Stimulated activated naive B cell treated with anti-CD40 and anti-IgM and Interleukin-4, amounts not matched to agents 10 μg/mL and 1 μg/mL and 100 μg/mL, for 72 hours (primary cell): ENCODE data around the gene NAP1L4.
A peak's percentile ranks its signal among the peaks of the same experiment; 100 is the strongest.

Experiments
- ATAC-seq, 2 donors: fragments of 150-1000 bp; cut with Tn5 transposase; replicated peaks; 2 replicates each; pipeline ENCODE4 v1.10.0; 2021; ENCODE audit warnings: moderate library complexity in 1 of 2
- DNase-seq: peaks from one replicate; pipeline ENCODE4 v3.0.0; 2021
- H3K27ac Mint-ChIP-seq: one replicate; pipeline ENCODE4 v1.8.0; 2022; ENCODE audit warnings: mild to moderate bottlenecking, mixed read lengths
- H3K27me3 Mint-ChIP-seq, 2 donors: one replicate each; pipeline ENCODE4 v1.8.0; 2022; ENCODE audit warnings: mixed read lengths in 2 of 2
- H3K36me3 Mint-ChIP-seq, 2 donors: one replicate each; pipeline ENCODE4 v1.8.0; 2022; ENCODE audit warnings: mixed read lengths in 2 of 2, mild to moderate bottlenecking in 1 of 2
- H3K4me1 Mint-ChIP-seq, 2 donors: one replicate each; pipeline ENCODE4 v1.8.0; 2022; ENCODE audit warnings: mixed read lengths in 2 of 2, mild to moderate bottlenecking in 1 of 2
- H3K4me3 Mint-ChIP-seq, 2 donors: one replicate each; pipeline ENCODE4 v1.8.0; 2022; ENCODE audit warnings: mild to moderate bottlenecking in 2 of 2, mixed read lengths in 2 of 2, moderate library complexity in 1 of 2
- H3K9me3 Mint-ChIP-seq, 2 donors: one replicate each; pipeline ENCODE4 v1.8.0; 2022; ENCODE audit warnings: mixed read lengths in 2 of 2, mild to moderate bottlenecking in 1 of 2

Gene NAP1L4

DNA sequence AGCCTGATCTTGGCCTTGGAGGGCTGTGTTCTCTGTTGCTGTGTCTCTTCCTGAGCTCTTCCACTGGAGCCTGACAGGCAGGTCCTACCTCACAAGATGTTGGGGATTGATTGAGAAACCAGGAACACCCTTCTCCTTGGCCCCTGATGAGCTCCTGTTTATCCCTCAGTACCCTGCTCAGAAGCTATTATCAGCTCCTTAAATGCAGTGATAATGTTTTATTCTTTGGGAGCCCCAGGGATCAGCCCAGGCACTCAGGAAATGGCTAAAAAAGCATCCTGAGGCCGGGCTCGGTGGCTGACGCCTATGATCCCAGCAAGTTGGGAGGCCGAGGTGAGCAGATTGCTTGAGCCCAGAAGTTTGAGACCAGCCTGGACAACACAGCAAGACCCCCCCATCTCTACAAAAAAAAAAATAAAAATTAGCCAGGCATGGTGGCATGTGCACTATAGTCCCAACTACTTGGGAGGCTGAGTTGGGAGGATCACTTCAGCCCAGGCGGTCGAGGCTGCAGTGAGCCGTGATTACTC lies 58.0 kb downstream of the NAP1L4 start:
- ATAC-seq, result no peak
- H3K36me3 Mint-ChIP-seq, result peaks cover 17 to 19% of the 10 kb centered on the region in 2 donors
- no peak overlapping the region for H3K27ac Mint-ChIP-seq
- H3K4me1 Mint-ChIP-seq, result peaks cover 7 to 29% of the 10 kb centered on the region in 2 donors
- H3K4me3 Mint-ChIP-seq, result no peak overlapping the region
- DNase-seq, result no peak
- peaks cover 16 to 19% of the 10 kb centered on the region in 2 donors for H3K9me3 Mint-ChIP-seq
- peaks cover 14 to 28% of the 10 kb centered on the region in 2 donors for H3K27me3 Mint-ChIP-seq

DNA sequence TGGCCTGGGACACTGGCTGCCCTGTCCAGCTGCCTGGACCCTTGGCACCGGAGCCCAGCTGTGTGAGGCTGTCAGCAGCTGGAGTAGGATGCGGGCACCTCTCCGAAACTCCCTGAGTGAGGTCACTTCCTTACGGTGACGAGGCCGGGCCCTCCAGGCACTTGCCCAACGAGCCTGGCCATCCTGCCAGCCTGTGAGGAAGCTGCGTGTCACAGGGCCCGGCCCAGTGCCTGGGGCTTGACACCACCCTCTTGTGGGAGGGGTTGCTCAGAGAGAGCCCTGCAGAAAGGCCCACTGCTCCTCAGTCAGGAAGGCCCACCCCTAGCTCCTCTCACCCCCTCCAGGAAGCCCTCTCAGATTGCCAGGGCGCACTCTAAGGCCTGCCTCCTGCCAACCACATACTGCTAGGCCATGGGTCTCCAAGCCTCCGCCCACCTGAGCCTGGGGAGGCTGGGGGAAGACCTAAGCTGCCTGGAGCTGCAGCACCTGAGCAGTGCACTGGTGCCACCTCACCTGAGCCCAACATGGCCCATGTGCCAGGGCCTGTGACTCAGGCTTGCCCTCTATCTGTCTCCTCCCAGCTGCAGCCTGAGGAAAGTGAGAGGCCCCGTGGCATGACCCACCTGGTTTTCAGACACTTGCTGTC lies 58.6 kb downstream of the NAP1L4 start:
- H3K4me3 Mint-ChIP-seq, result no peak overlapping the region
- H3K27me3 Mint-ChIP-seq, result peaks cover 17 to 32% of the 10 kb centered on the region in 2 donors
- peaks cover 11 to 13% of the 10 kb centered on the region in 2 donors for H3K36me3 Mint-ChIP-seq
- peaks cover 10 to 13% of the 10 kb centered on the region in 2 donors for H3K9me3 Mint-ChIP-seq
- no peak overlapping the region for H3K27ac Mint-ChIP-seq
- ATAC-seq (peak; percentile 59 to 60), DNase-seq (peak; percentile 27)
- H3K4me1 Mint-ChIP-seq, result peaks cover 9 to 35% of the 10 kb centered on the region in 2 donors

- H3K9me3 Mint-ChIP-seq, result peaks cover 4 to 6% of the 10 kb centered on the region in 2 donors
- H3K36me3 Mint-ChIP-seq, result peaks cover 4 to 6% of the 10 kb centered on the region in 2 donors
- H3K27me3 Mint-ChIP-seq, result peaks cover 22 to 38% of the 10 kb centered on the region in 2 donors
- H3K4me1 Mint-ChIP-seq, result peaks cover 13 to 41% of the 10 kb centered on the region in 2 donors
- no peak overlapping the region for H3K4me3 Mint-ChIP-seq
- DNase-seq (no peak), ATAC-seq (no peak)
- H3K27ac Mint-ChIP-seq, result peak overlapping the region; percentile 5
Measured at GRCh38 chr11:2932850-2933251, 59.3 kb downstream of the NAP1L4 start.

- Mint-ChIP-seq H3K27ac (no peak overlapping the region), H3K4me1 (peaks cover 17 to 46% of the 10 kb centered on the region in 2 donors), H3K4me3 (no peak overlapping the region), H3K36me3 (no peaks in the 10 kb centered on the region), H3K9me3 (no peaks in the 10 kb centered on the region), H3K27me3 (peaks cover 30 to 45% of the 10 kb centered on the region in 2 donors)
- DNase-seq (no peak), ATAC-seq (no peak)
Measured at GRCh38 chr11:2931771-2932738, 60.1 kb downstream of the NAP1L4 start.

DNA sequence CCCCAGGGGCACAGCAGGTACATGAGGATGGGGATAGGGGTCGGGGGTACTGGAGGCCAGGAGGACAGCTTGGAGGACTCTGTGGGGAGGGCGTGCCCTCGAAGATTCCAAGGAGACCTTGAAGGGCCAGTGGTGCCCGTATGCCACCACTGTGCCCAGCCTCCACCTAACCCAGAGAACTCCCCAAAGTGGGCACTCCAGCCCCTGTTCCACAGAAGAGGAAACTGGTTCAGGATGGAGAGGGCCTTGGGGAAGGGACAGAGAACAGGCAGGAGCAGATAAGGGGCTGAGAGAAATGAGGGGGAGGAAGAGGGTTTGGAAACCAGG lies 60.7 kb downstream of the NAP1L4 start:
- Mint-ChIP-seq H3K4me3 (no peak overlapping the region), H3K36me3 (no peaks in the 10 kb centered on the region), H3K9me3 (no peaks in the 10 kb centered on the region), H3K27ac (peak overlapping the region; percentile 71), H3K27me3 (peaks cover 36 to 52% of the 10 kb centered on the region in 2 donors), H3K4me1 (peaks cover 17 to 46% of the 10 kb centered on the region in 2 donors)
- DNase-seq, result no peak
- ATAC-seq, result no peak

- Mint-ChIP-seq H3K27ac (peak overlapping the region; percentile 91), H3K4me3 (peak overlapping the region; percentile 84 to 86), H3K4me1 (peaks cover 17 to 46% of the 10 kb centered on the region in 2 donors), H3K9me3 (no peaks in the 10 kb centered on the region), H3K27me3 (peaks cover 39 to 56% of the 10 kb centered on the region in 2 donors), H3K36me3 (no peaks in the 10 kb centered on the region)
- DNase-seq (peak; percentile 48), ATAC-seq (peak; percentile 42 to 48)
Measured at GRCh38 chr11:2930704-2931419, 61.3 kb downstream of the NAP1L4 start.

- Mint-ChIP-seq H3K27me3 (peaks cover 39 to 56% of the 10 kb centered on the region in 2 donors), H3K27ac (peak overlapping the region; percentile 91), H3K36me3 (no peaks in the 10 kb centered on the region), H3K9me3 (no peaks in the 10 kb centered on the region), H3K4me1 (peaks cover 17 to 46% of the 10 kb centered on the region in 2 donors), H3K4me3 (peak overlapping the region; percentile 84 to 86)
- peak; percentile 58 for DNase-seq
- peak; percentile 58 to 70 for ATAC-seq
Measured at GRCh38 chr11:2929950-2930703, 62.0 kb downstream of the NAP1L4 start.

DNA sequence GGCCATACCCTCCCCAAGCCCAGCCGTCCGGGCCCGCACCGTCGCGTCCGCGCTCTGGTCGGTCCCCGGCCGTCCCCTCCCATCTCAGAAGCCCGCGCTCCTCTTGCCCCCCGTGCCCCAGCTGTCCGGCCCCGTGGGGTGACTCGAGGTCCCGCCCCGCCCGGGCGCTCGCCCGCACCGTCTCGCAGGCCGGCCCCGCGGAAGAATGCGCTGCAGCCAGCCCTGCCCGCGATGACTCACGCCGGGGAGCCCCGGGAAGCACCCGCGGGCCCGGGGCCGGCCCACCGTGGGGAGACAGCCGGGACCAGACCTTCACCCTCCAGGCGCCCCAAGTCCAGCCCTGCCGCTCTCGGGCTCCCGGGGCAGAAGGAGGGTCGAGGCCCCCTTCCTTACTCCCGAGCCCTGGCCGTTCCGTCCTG lies 62.6 kb downstream of the NAP1L4 start:
- Mint-ChIP-seq H3K36me3 (no peaks in the 10 kb centered on the region), H3K4me1 (peaks cover 17 to 46% of the 10 kb centered on the region in 2 donors), H3K27ac (peak overlapping the region; percentile 91), H3K27me3 (peaks cover 39 to 61% of the 10 kb centered on the region in 2 donors), H3K9me3 (no peaks in the 10 kb centered on the region), H3K4me3 (peak overlapping the region; percentile 84 to 86)
- DNase-seq (peak; percentile 40), ATAC-seq (peak; percentile 19 to 38)

GRCh38 chr11:2928605-2929530 lies 63.3 kb downstream of the NAP1L4 start, which contains the start of gene PHLDA2:
Gene PHLDA2 (minus strand): TSS chr11:2929420. CDS start chr11:2929364, 56 bp downstream.
- Mint-ChIP-seq H3K36me3 (no peaks in the 10 kb centered on the region), H3K4me3 (peak within 1 kb of the TSS; percentile 84 to 86), H3K4me1 (peaks cover 17 to 46% of the 10 kb centered on the region in 2 donors), H3K9me3 (no peaks in the 10 kb centered on the region), H3K27me3 (peaks cover 39 to 67% of the 10 kb centered on the region in 2 donors), H3K27ac (peak within 1 kb of the TSS; percentile 91)
- DNase-seq (peak; percentile 29), ATAC-seq (peak; percentile 28 to 36)

GRCh38 chr11:2927851-2928604 lies 64.1 kb downstream of the NAP1L4 start:
- no peak for DNase-seq
- H3K4me3 Mint-ChIP-seq, result peak overlapping the region; percentile 50 to 78
- no peak for ATAC-seq
- H3K27ac Mint-ChIP-seq, result peak overlapping the region; percentile 42
- no peaks in the 10 kb centered on the region for H3K36me3 Mint-ChIP-seq
- H3K9me3 Mint-ChIP-seq, result no peaks in the 10 kb centered on the region
- peaks cover 17 to 37% of the 10 kb centered on the region in 2 donors for H3K4me1 Mint-ChIP-seq
- H3K27me3 Mint-ChIP-seq, result peaks cover 39 to 68% of the 10 kb centered on the region in 2 donors

- Mint-ChIP-seq H3K9me3 (no peaks in the 10 kb centered on the region), H3K4me3 (peak overlapping the region in 1 of 2 donors; percentile 39), H3K36me3 (no peaks in the 10 kb centered on the region), H3K27me3 (peaks cover 39 to 64% of the 10 kb centered on the region in 2 donors), H3K4me1 (peaks cover 17 to 31% of the 10 kb centered on the region in 2 donors), H3K27ac (no peak overlapping the region)
- DNase-seq (no peak), ATAC-seq (no peak)
Measured at GRCh38 chr11:2927121-2927800, 64.9 kb downstream of the NAP1L4 start.
